IMR-90 (cell line): ENCODE measurements around the gene ZNF146. TPM values are rescaled to one million over a fixed set of nuclear protein-coding genes. Genes with fewer than 3 reads are reported as not detected.

Experiments used
- ATAC-seq: fragments of 200-7000 bp; cut with Tn5 transposase; 2 replicates; pipeline ENCODE4 v1.9.1; 2020; ENCODE audit warnings: low read depth, mild to moderate bottlenecking, moderate library complexity
- BruUV-seq: library from RNA; stranded (reverse); fragments of 400-500 nt; replicated peaks from 2 replicates; lab custom pipeline; 2021; lab: Mats Ljungman, UMichigan
- CTCF ChIA-PET: fragments of 300-600 bp; formaldehyde crosslinking; extraction: SDS; loops from one replicate; lab custom pipeline; 2021; ENCODE audit warnings: antibody characterized with exemption; lab: Yijun Ruan, JAX
- POLR2A ChIA-PET: fragments of 300-600 bp; sonication (Branson Sonifier 250); formaldehyde crosslinking; loops from one replicate; lab custom pipeline; 2022; ENCODE audit warnings: antibody characterized with exemption; ENCODE audit not compliant: unreplicated experiment; lab: Charles Lee
- DNase-seq: peaks from one replicate; pipeline ENCODE4 v3.0.0; 2013
- H2AFZ ChIP-seq: replicated peaks from 2 replicates; pipeline ENCODE3; 2013; ENCODE audit warnings: low read length, mild to moderate bottlenecking; ENCODE audit not compliant: poor library complexity
- H2AK5ac ChIP-seq: 2 replicates; pipeline ENCODE4 v1.6.1; 2013; ENCODE audit warnings: low read depth, low read length, inconsistent platforms
- H2AK9ac ChIP-seq: replicated peaks from 2 replicates; pipeline ENCODE3; 2013; ENCODE audit warnings: mild to moderate bottlenecking, low read depth, low read length, moderate library complexity; ENCODE audit not compliant: poor library complexity
- H2BK120ac ChIP-seq: 2 replicates; pipeline ENCODE4 v1.6.1; 2013; ENCODE audit warnings: low read depth, low read length, inconsistent platforms
- H2BK15ac ChIP-seq: 3 replicates; pipeline ENCODE4 v1.6.1; 2013; ENCODE audit warnings: low read depth, low read length, inconsistent platforms
- H2BK20ac ChIP-seq: 2 replicates; pipeline ENCODE4 v1.6.1; 2013; ENCODE audit warnings: low read depth, mild to moderate bottlenecking, inconsistent platforms, low read length, moderate library complexity
- H2BK5ac ChIP-seq: 2 replicates; pipeline ENCODE4 v1.6.1; 2013; ENCODE audit warnings: mild to moderate bottlenecking, low read depth, low read length, inconsistent platforms; ENCODE audit not compliant: poor library complexity, severe bottlenecking
- H3K14ac ChIP-seq: replicated peaks from 2 replicates; pipeline ENCODE4 v1.6.1; 2013; ENCODE audit warnings: low read depth, low read length, inconsistent platforms
- H3K18ac ChIP-seq: 2 replicates; pipeline ENCODE4 v1.6.1; 2013; ENCODE audit warnings: low read depth, low read length, control low read depth
- H3K23ac ChIP-seq: 2 replicates; pipeline ENCODE4 v1.6.1; 2013; ENCODE audit warnings: low read depth, low read length, inconsistent platforms
- H3K27ac ChIP-seq: 2 replicates; pipeline ENCODE4 v1.5.1; 2013; ENCODE audit warnings: mild to moderate bottlenecking, control low read depth, low read length; ENCODE audit not compliant: insufficient read depth
- H3K27me3 ChIP-seq: 2 replicates; pipeline ENCODE4 v1.6.1; 2013; ENCODE audit warnings: low read length; ENCODE audit not compliant: control insufficient read depth, insufficient read depth
- H3K36me3 ChIP-seq: 2 replicates; pipeline ENCODE4 v1.6.1; 2013; ENCODE audit warnings: low read length, mixed read lengths; ENCODE audit not compliant: control insufficient read depth, insufficient read depth
- H3K4ac ChIP-seq: 2 replicates; pipeline ENCODE4 v1.6.1; 2013; ENCODE audit warnings: low read depth, low read length, inconsistent platforms
- H3K4me1 ChIP-seq: 2 replicates; pipeline ENCODE4 v1.6.1; 2013; ENCODE audit warnings: low read length, mixed read lengths; ENCODE audit not compliant: control insufficient read depth, insufficient read depth
- H3K4me2 ChIP-seq: 2 replicates; pipeline ENCODE4 v1.6.1; 2013; ENCODE audit warnings: low read depth, mild to moderate bottlenecking, control low read depth, low read length, moderate library complexity
- H3K4me3 ChIP-seq: 2 replicates; pipeline ENCODE4 v1.5.1; 2013; ENCODE audit warnings: low read depth, mild to moderate bottlenecking, control low read depth, low read length, moderate library complexity; ENCODE audit not compliant: insufficient read depth
- H3K56ac ChIP-seq: 2 replicates; pipeline ENCODE4 v1.6.1; 2013; ENCODE audit warnings: low read length, inconsistent platforms; ENCODE audit not compliant: insufficient read depth; ENCODE audit errors: extremely low read depth
- H3K79me1 ChIP-seq, 2 experiments: 2 replicates each; pipeline ENCODE4 v1.6.1; 2013; ENCODE audit warnings: low read length in 2 of 2, inconsistent platforms in 1 of 2, low read depth in 1 of 2
- H3K9ac ChIP-seq: 2 replicates; pipeline ENCODE4 v1.6.1; 2013; ENCODE audit warnings: low read depth, low read length, control low read depth
- H3K9me1 ChIP-seq: 2 replicates; pipeline ENCODE4 v1.6.1; 2013; ENCODE audit warnings: low read length, inconsistent platforms; ENCODE audit not compliant: insufficient read depth
- H3K9me3 ChIP-seq: 2 replicates; pipeline ENCODE4 v1.6.1; 2013; ENCODE audit warnings: low read length; ENCODE audit not compliant: control insufficient read depth, insufficient read depth
- H4K20me1 ChIP-seq: 2 replicates; pipeline ENCODE4 v1.6.1; 2013; ENCODE audit warnings: low read length, inconsistent platforms; ENCODE audit not compliant: insufficient read depth
- H4K5ac ChIP-seq: 2 replicates; pipeline ENCODE4 v1.6.1; 2013; ENCODE audit warnings: mild to moderate bottlenecking, low read depth, low read length, control low read depth
- H4K8ac ChIP-seq, 2 experiments: 2 replicates each; pipeline ENCODE4 v1.6.1; 2013; ENCODE audit warnings: low read depth in 2 of 2, low read length in 2 of 2, control low read depth in 1 of 2, inconsistent platforms in 1 of 2
- H4K91ac ChIP-seq: 2 replicates; pipeline ENCODE4 v1.6.1; 2013; ENCODE audit warnings: low read depth, low read length, inconsistent platforms; ENCODE audit not compliant: insufficient read depth
- BHLHE40 ChIP-seq: fragments of 150-350 bp; IDR thresholded peaks from 2 replicates; pipeline ENCODE4 v1.6.1; 2016; ENCODE audit warnings: mild to moderate bottlenecking, low read depth, low read length
- CEBPB ChIP-seq: IDR thresholded peaks from 2 replicates; pipeline ENCODE4 v1.6.1; 2012; ENCODE audit warnings: low read depth, low read length, improper control_type of control experiment
- CHD1 ChIP-seq: IDR thresholded peaks from 2 replicates; pipeline ENCODE4 v1.6.1; 2012; ENCODE audit warnings: low read depth, low read length, improper control_type of control experiment
- FOS ChIP-seq: fragments of 150-350 bp; IDR thresholded peaks from 2 replicates; pipeline ENCODE4 v1.6.1; 2016; ENCODE audit warnings: low read depth, low read length
- MAFK ChIP-seq: IDR thresholded peaks from 2 replicates; pipeline ENCODE4 v1.6.1; 2012; ENCODE audit warnings: low read depth, low read length, improper control_type of control experiment
- MAZ ChIP-seq: IDR thresholded peaks from 2 replicates; pipeline ENCODE4 v1.6.1; 2012; ENCODE audit warnings: low read depth, mild to moderate bottlenecking, low read length, improper control_type of control experiment, moderate library complexity, borderline replicate concordance
- MXI1 ChIP-seq: IDR thresholded peaks from 2 replicates; pipeline ENCODE4 v1.6.1; 2012; ENCODE audit warnings: low read depth, mild to moderate bottlenecking, low read length, moderate library complexity, borderline replicate concordance
- NFE2L2 ChIP-seq: fragments of 150-350 bp; IDR thresholded peaks from 2 replicates; pipeline ENCODE4 v1.6.1; 2016; ENCODE audit warnings: low read depth, mild to moderate bottlenecking, low read length
- RAD21 ChIP-seq: IDR thresholded peaks from 2 replicates; pipeline ENCODE4 v1.6.1; 2012; ENCODE audit warnings: low read length, improper control_type of control experiment
- RFX5 ChIP-seq: IDR thresholded peaks from 2 replicates; pipeline ENCODE4 v1.8.0; 2012; ENCODE audit warnings: low read depth, mild to moderate bottlenecking, low read length, moderate library complexity
- WGBS, 2 experiments: methylation state at CpG; one replicate each; pipeline versions ENCODE4 v1.1.5 to v1.1.7; 2013; ENCODE audit warnings: missing lambda C conversion rate in 2 of 2; ENCODE audit not compliant: insufficient read length in 1 of 2; ENCODE audit errors: extremely low coverage in 2 of 2; 5-methylcytosine and 5-hydroxymethylcytosine counted together
- dilution Hi-C: fragments of 300-500 bp; cut with HindIII; formaldehyde crosslinking; loops from one replicate; pipeline ENCODE4 v1.14.3; 2018; ENCODE audit warnings: low sequenced_read_pairs; ENCODE audit not compliant: unreplicated experiment
- in situ Hi-C: fragments of 300-500 bp; cut with MboI; formaldehyde crosslinking; loops from 3 replicates; pipeline ENCODE4 v1.14.3; 2019; ENCODE audit warnings: low sequenced_read_pairs, inconsistent platforms, mixed read lengths
- intact Hi-C: fragments of 100-400 bp; cut with micrococcal nuclease; formaldehyde crosslinking; loops from 2 replicates; pipeline ENCODE4 v1.10.0; 2022
- polyA plus RNA-seq, 3 experiments: library from polyadenylated mRNA; depleted of rRNA; stranded (reverse); fragments of >200 nt; gene quantifications; 2 replicates each; pipeline ENCODE4 v1.2.3, GENCODE V29; 2012; ENCODE audit warnings: low replicate concordance in 1 of 3
- total RNA-seq: library from RNA; depleted of rRNA; stranded (reverse); fragments of >200 nt; gene quantifications from 2 replicates; pipeline ENCODE4 v1.2.3, GENCODE V29; 2012
- TF ChIP-seq, protein P1 (sequence below): fragments of 150-350 bp; IDR thresholded peaks from 2 replicates; pipeline ENCODE4 v1.6.1; 2017; ENCODE audit warnings: mild to moderate bottlenecking, antibody characterized with exemption, low read length, low read depth

Gene ZNF146
- total and polyA plus RNA-seq, 2 of the 4 experiments (the other 2 are of a cell fraction) = 61.6 to 106 TPM

DNA sequence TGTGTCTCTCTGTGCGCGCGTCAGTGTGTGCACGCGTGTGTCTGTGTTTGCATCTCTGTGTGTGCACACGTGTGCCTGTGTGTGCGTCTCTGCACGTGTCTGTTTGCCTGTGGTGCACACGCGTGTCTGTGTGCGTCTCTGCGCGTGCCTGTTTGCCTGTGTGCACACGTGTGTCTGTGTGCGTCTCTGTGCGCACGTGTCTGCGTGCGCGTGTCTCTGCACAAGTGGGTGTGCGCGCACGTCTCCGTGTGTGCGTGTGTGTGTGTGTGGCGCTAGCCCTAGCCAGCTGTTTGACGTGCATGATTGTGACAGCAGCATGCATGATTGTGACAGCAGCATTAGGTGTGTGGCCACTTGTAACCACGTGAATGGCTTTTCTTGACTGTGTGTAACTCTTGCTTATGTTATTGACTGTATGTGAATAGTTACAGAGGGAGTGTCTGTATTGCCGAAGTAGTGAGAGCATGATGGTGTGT lies 31.1 kb downstream of the ZNF146 start:
- Histone ChIP-seq H3K4me1 (no peaks in the 10 kb centered on the region), H3K23ac (peak overlapping the region; percentile 49; the same call in 1 of the 2 replicates), H2AFZ (peak overlapping the region; percentile 81), H2AK5ac (no peak overlapping the region), H3K79me1 (no peaks in the 10 kb centered on the region), H3K4ac (no peak overlapping the region), H4K5ac (no peak overlapping the region), H2AK9ac (no peak overlapping the region), H3K9ac (no peak overlapping the region), H3K9me1 (peaks cover 4% of the 10 kb centered on the region; the same call in 1 of the 2 replicates), H4K20me1 (no peaks in the 10 kb centered on the region), H3K14ac (no peak overlapping the region), H2BK120ac (no peak overlapping the region), H3K27ac (no peak overlapping the region), H3K18ac (no peak overlapping the region), H3K27me3 (peaks cover 7% of the 10 kb centered on the region), H4K8ac (no peak overlapping the region), H2BK5ac (no peak overlapping the region), H3K36me3 (no peaks in the 10 kb centered on the region), H3K9me3 (peaks cover 2% of the 10 kb centered on the region; the same call in 1 of the 2 replicates), H2BK15ac (no peak overlapping the region), H3K4me2 (peak overlapping the region; percentile 90; the same call in 1 of the 2 replicates), H2BK20ac (no peak overlapping the region), H3K4me3 (peak overlapping the region; percentile 38; the same call in 1 of the 2 replicates), H3K56ac (no peak overlapping the region), H4K91ac (no peak overlapping the region)
- no peak for ATAC-seq
- BruUV-seq = no TSS peak
- intact Hi-C loops = no loop called here
- DNase-seq = no peak
- 19% methylated on average over 3 of the region's 29 CpGs; no CpG with 5 or more reads in 1 of the 2 experiments for WGBS, 2 experiments
- ChIA-PET POLR2A (no interaction called here), CTCF (no interaction called here)
- dilution Hi-C loops = no loop called here
- TF ChIP-seq MXI1 (no peak), RFX5 (no peak), FOS (no peak), RAD21 (no peak), MAZ (no peak), CEBPB (no peak), CHD1 (no peak), MAFK (no peak), NFE2L2 (no peak), BHLHE40 (no peak)
- TF ChIP-seq, protein P1, sequence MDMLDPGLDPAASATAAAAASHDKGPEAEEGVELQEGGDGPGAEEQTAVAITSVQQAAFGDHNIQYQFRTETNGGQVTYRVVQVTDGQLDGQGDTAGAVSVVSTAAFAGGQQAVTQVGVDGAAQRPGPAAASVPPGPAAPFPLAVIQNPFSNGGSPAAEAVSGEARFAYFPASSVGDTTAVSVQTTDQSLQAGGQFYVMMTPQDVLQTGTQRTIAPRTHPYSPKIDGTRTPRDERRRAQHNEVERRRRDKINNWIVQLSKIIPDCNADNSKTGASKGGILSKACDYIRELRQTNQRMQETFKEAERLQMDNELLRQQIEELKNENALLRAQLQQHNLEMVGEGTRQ = no peak
- in situ Hi-C loops = no loop called here
